DMS79 (cell line): ENCODE results near the gene MOK.

Experiments
- DNase-seq: peaks from one replicate; lab custom pipeline; 2025; lab: John Stamatoyannopoulos, UW

MOK gene

DNA sequence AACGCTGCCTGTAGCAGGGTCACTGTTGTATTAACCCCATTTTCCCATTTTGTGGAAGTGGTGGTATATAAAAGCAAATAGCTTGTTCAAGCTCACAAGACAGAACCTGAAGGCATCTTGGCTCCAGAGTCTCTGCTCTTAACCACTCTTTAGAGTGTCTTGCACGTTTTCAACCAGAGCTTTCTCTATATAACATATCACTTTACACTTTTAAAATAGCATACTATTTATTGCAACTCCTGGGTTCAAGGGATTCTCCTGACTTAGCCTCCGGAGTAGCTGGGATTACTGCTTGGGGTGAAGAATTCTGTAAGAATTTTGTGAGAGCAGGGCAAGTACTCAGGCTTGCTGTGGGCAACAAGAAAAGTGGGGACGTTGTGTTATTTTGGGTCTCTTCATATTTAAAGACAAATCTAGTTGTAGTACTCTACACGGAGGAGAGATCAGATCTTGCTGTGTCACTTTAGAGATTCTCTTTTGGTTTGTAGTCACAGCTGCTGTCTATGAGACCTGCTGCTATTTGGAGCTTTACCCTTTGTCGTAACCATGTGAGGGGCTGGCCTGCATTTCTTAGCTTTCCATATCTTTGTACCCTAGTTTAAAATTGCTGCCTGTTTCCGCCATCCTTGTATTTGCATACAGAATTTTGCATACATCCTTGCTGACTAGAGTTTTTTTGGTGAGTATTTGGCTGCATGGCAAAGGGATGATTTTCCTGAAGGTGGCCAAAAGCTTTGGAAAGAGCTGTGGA lies 124.5 kb downstream of the MOK start:
- no peak for DNase-seq
